Measurements from ENCODE around the gene RAB4B.
"Not testable (repeated sequence)": the region's sequence is repeated elsewhere in the genome, so short reads cannot be mapped to it uniquely, and the experiment has no call there.

Gene RAB4B

GRCh38 chr19:40781140-40781539, 3.1 kb downstream of the RAB4B start:
- DNase-seq: no peak

- no peak for DNase-seq
Observed at GRCh38 chr19:40783711-40784110, 5.7 kb downstream of the RAB4B start.

- DNase-seq: not testable (repeated sequence)
Observed at GRCh38 chr19:40784146-40784545, 6.1 kb downstream of the RAB4B start.

- no peak for DNase-seq
Observed at GRCh38 chr19:40785526-40785925, 7.5 kb downstream of the RAB4B start.

- no peak for DNase-seq
Observed at GRCh38 chr19:40786060-40787037, 8.3 kb downstream of the RAB4B start.

- DNase-seq: no peak
Observed at GRCh38 chr19:40791349-40791748, 13.3 kb downstream of the RAB4B start.

- DNase-seq: no peak
Observed at GRCh38 chr19:40791996-40792395, 13.9 kb downstream of the RAB4B start.

- DNase-seq: no peak
Observed at GRCh38 chr19:40797166-40797962, 19.3 kb downstream of the RAB4B start.

- peak; percentile 81 to 94 for DNase-seq
Observed at GRCh38 chr19:40797963-40798682, 20.1 kb downstream of the RAB4B start.

- peak; percentile 99 to 100 for DNase-seq
Observed at GRCh38 chr19:40798683-40799557, 20.9 kb downstream of the RAB4B start, which contains the start of gene EGLN2. Gene EGLN2 (plus strand): TSS chr19:40799191. CDS start chr19:40800573, 1,382 bp downstream.

- peak in 1 of 2 experiments; percentile 65 for DNase-seq
Observed at GRCh38 chr19:40799558-40800338, 21.7 kb downstream of the RAB4B start.

GRCh38 chr19:40800339-40800996, 22.4 kb downstream of the RAB4B start:
- DNase-seq: no peak

- no peak for DNase-seq
Observed at GRCh38 chr19:40800997-40801377, 22.9 kb downstream of the RAB4B start.

GRCh38 chr19:40801426-40802299, 23.6 kb downstream of the RAB4B start:
- DNase-seq: no peak

- no peak for DNase-seq
Observed at GRCh38 chr19:40802300-40803169, 24.5 kb downstream of the RAB4B start.

GRCh38 chr19:40803170-40803856, 25.3 kb downstream of the RAB4B start:
- no peak for DNase-seq

- DNase-seq: no peak
Observed at GRCh38 chr19:40803857-40804782, 26.1 kb downstream of the RAB4B start.
